ENCODE results near the gene PTPRE.

The PTPRE gene

DNA sequence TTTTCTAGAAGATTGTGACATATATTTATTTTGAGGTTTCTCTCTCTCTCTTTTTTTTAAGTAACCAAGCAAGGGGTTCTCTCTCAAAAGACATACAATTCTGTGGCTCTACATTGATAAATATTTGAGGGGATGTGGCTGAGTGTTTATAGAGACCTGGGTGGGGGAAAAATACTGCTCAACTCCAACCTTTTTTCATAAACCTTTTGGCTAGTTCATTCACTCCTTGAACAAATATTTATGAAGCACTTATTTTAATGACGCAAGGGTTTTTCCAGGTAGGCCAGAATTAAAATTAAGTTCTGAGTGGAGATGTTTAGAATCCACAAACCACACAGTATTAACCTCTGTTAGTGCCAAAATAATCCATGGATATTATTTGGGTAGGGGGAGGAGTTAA is 100.2 kb downstream of the PTPRE start:
- Histone ChIP-seq H3K27me3 (ENCODE audit: control insufficient read depth, low read length) (peaks cover 17% of the 10 kb centered on the region), H3K79me2 (ENCODE audit: control insufficient read depth, low read length) (no peaks in the 10 kb centered on the region), H3K4me1 (ENCODE audit: control insufficient read depth, low read length) (peaks cover 11% of the 10 kb centered on the region), H3K27ac (ENCODE audit: low read depth, low read length) (no peak overlapping the region), H3K4me2 (ENCODE audit: low read length) (no peak overlapping the region), H4K20me1 (ENCODE audit: control insufficient read depth, insufficient read depth, low read depth, low read length) (no peaks in the 10 kb centered on the region), H3K4me3 (ENCODE audit: low read length) (no peak overlapping the region), H3K36me3 (ENCODE audit: control insufficient read depth, low read length) (no peaks in the 10 kb centered on the region), H3K9me2 (replicated peaks; ENCODE audit: control insufficient read depth, low read length) (no peaks in the 10 kb centered on the region), H3F3A (ENCODE audit: control insufficient read depth, insufficient read depth) (no peaks in the 10 kb centered on the region), H3K9me3 (ENCODE audit: control insufficient read depth, insufficient read depth, low read length) (no peaks in the 10 kb centered on the region)
- TF ChIP-seq, protein P1, sequence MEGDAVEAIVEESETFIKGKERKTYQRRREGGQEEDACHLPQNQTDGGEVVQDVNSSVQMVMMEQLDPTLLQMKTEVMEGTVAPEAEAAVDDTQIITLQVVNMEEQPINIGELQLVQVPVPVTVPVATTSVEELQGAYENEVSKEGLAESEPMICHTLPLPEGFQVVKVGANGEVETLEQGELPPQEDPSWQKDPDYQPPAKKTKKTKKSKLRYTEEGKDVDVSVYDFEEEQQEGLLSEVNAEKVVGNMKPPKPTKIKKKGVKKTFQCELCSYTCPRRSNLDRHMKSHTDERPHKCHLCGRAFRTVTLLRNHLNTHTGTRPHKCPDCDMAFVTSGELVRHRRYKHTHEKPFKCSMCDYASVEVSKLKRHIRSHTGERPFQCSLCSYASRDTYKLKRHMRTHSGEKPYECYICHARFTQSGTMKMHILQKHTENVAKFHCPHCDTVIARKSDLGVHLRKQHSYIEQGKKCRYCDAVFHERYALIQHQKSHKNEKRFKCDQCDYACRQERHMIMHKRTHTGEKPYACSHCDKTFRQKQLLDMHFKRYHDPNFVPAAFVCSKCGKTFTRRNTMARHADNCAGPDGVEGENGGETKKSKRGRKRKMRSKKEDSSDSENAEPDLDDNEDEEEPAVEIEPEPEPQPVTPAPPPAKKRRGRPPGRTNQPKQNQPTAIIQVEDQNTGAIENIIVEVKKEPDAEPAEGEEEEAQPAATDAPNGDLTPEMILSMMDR (IDR thresholded peaks at IDR 0.05; ENCODE audit: low read depth, low read length, poor library complexity, severe bottlenecking): no peak
- TF ChIP-seq EZH2phosphoT487 (IDR thresholded peaks at IDR 0.05; ENCODE audit: borderline replicate concordance, low read length): no peak

DNA sequence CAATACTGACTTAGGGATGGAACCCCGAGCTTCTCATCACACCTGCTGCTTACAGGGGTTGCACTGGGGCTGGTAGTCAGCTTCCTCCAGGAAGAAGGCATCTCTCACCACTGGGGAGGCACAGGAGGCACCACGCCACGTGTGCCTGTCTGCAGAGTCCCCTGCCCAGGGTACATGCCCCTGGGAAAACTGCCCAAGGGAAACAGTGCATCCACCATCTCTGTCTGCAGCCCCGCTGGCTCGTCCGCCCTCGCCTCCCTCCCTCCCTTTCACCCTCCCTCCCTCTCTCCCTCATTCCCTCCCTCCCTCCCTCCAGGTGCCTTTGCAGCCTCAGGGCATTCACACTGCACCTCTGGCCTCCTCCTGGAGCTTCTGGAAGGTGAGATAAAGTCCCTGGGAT is 101.1 kb downstream of the PTPRE start:
- Histone ChIP-seq H3K79me2 (ENCODE audit: control insufficient read depth, low read length) (no peaks in the 10 kb centered on the region), H3K9me3 (ENCODE audit: control insufficient read depth, insufficient read depth, low read length) (no peaks in the 10 kb centered on the region), H3K9me2 (replicated peaks; ENCODE audit: control insufficient read depth, low read length) (no peaks in the 10 kb centered on the region), H3K4me1 (ENCODE audit: control insufficient read depth, low read length) (peaks cover 11% of the 10 kb centered on the region), H3F3A (ENCODE audit: control insufficient read depth, insufficient read depth) (no peaks in the 10 kb centered on the region), H3K4me3 (ENCODE audit: low read length) (no peak overlapping the region), H3K36me3 (ENCODE audit: control insufficient read depth, low read length) (no peaks in the 10 kb centered on the region), H4K20me1 (ENCODE audit: control insufficient read depth, insufficient read depth, low read depth, low read length) (no peaks in the 10 kb centered on the region), H3K27me3 (ENCODE audit: control insufficient read depth, low read length) (peaks cover 17% of the 10 kb centered on the region), H3K27ac (ENCODE audit: low read depth, low read length) (no peak overlapping the region), H3K4me2 (ENCODE audit: low read length) (no peak overlapping the region)
- TF ChIP-seq, protein P1 (IDR thresholded peaks at IDR 0.05; ENCODE audit: low read depth, low read length, poor library complexity, severe bottlenecking): no peak
- TF ChIP-seq EZH2phosphoT487 (IDR thresholded peaks at IDR 0.05; ENCODE audit: borderline replicate concordance, low read length): no peak

DNA sequence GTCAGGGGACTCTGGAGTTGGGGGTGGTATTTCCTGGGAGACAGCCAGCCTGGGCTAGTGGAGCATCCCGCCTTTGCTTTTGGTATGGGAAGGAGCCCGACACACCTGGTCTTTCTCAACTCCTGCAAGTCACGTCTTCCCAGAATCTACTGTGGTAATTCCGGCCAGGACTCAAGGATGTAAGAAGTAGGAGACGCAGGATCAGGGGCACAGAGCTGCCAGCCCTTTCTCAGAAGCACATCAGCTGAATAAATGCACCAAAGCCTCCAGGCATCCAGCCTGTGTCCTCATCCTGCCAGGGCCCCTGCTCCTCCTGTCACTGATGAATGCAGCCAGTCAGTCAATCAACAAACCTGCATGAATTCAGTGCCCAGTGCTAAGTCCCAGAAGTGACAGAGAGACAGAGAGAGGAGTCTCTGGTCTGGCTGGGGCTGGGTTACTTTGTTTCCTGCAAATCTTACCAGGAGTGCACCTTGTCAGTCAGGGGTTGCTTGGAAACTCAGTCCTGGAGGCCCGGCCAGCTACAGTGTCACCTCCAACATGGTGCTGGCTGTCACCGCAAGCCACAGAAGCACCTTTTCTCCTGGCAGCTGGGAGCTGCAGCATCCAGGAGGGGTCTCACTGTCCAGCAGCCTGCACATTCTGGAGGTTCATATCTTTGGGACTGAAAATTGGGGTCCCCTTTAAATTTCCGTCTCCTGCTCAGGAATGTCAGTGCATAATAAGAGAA is 101.8 kb downstream of the PTPRE start:
- H3K9me2 ChIP-seq (replicated peaks; ENCODE audit: control insufficient read depth, low read length): no peaks in the 10 kb centered on the region
- H4K20me1 ChIP-seq (ENCODE audit: control insufficient read depth, insufficient read depth, low read depth, low read length): no peaks in the 10 kb centered on the region
- no peaks in the 10 kb centered on the region for H3F3A ChIP-seq (ENCODE audit: control insufficient read depth, insufficient read depth)
- TF ChIP-seq EZH2phosphoT487 (IDR thresholded peaks at IDR 0.05; ENCODE audit: borderline replicate concordance, low read length): no peak
- TF ChIP-seq, protein P1 (IDR thresholded peaks at IDR 0.05; ENCODE audit: low read depth, low read length, poor library complexity, severe bottlenecking): no peak
- H3K9me3 ChIP-seq (ENCODE audit: control insufficient read depth, insufficient read depth, low read length): no peaks in the 10 kb centered on the region
- peaks cover 17% of the 10 kb centered on the region for H3K27me3 ChIP-seq (ENCODE audit: control insufficient read depth, low read length)
- H3K4me1 ChIP-seq (ENCODE audit: control insufficient read depth, low read length): peaks cover 11% of the 10 kb centered on the region
- no peak overlapping the region for H3K4me2 ChIP-seq (ENCODE audit: low read length)
- no peaks in the 10 kb centered on the region for H3K36me3 ChIP-seq (ENCODE audit: control insufficient read depth, low read length)
- no peaks in the 10 kb centered on the region for H3K79me2 ChIP-seq (ENCODE audit: control insufficient read depth, low read length)
- no peak overlapping the region for H3K27ac ChIP-seq (ENCODE audit: low read depth, low read length)
- no peak overlapping the region for H3K4me3 ChIP-seq (ENCODE audit: low read length)
